ENCODE measurements around the gene CPED1.

DNA sequence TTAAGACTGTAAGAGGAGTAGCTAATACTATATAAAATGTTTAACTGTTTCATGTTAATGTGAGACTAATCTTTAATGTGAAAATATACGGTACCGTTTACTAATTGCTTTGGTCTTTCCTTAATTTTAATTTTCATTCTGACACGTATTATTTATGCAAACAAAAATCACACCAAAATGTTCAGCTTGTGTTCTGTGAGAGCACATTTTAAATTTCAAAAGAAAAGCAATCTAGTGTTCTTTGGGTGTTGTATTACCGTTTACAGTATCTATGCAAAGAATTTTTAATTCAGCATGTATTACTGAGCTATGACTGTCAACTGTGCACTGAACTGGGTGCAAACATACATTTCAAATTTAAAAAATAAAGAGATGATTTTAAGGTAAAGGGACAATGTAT lies 342.5 kb downstream of the CPED1 start:
- TF ChIP-seq, protein P1, sequence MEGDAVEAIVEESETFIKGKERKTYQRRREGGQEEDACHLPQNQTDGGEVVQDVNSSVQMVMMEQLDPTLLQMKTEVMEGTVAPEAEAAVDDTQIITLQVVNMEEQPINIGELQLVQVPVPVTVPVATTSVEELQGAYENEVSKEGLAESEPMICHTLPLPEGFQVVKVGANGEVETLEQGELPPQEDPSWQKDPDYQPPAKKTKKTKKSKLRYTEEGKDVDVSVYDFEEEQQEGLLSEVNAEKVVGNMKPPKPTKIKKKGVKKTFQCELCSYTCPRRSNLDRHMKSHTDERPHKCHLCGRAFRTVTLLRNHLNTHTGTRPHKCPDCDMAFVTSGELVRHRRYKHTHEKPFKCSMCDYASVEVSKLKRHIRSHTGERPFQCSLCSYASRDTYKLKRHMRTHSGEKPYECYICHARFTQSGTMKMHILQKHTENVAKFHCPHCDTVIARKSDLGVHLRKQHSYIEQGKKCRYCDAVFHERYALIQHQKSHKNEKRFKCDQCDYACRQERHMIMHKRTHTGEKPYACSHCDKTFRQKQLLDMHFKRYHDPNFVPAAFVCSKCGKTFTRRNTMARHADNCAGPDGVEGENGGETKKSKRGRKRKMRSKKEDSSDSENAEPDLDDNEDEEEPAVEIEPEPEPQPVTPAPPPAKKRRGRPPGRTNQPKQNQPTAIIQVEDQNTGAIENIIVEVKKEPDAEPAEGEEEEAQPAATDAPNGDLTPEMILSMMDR (IDR thresholded peaks at IDR 0.05) = no peak
- no peak for TF ChIP-seq ZFX (IDR thresholded peaks at IDR 0.05; ENCODE audit: borderline replicate concordance)

Data from 22Rv1 (cell line).